ENCODE measurements around the gene ZNF853. TPM values are rescaled to one million over a fixed set of nuclear protein-coding genes. Genes with fewer than 3 reads are reported as not detected.

Gene ZNF853
- total RNA-seq, 1 experiment from 2014 or later, result not detected

DNA sequence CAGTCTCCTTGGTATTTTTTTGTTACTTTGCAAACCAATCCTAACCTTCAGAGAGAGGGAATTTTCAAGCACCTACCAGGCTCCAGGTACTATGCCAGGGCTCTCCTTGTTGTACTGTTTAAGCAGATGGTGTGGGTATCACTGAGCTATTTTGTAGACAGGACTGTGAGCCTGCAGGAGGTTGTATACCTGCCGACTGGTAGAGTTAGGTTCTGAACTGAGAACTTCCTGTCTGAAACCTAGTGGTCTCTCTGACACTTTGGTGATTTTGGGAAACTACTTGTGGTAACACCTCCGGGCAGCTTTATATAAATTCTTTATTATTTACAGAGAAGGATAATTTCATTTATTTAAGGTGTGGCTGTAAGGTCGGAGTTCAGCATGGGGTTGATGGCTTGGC, 4.6 kb downstream of the ZNF853 start:
- H3K4me1 Mint-ChIP-seq (ENCODE audit: insufficient read depth, unreplicated experiment), result no peaks in the 10 kb centered on the region
- H3K9me3 Mint-ChIP-seq (ENCODE audit: unreplicated experiment), result no peaks in the 10 kb centered on the region
- CTCF ChIA-PET, result no interaction called here
- no peak overlapping the region for H3K27ac Mint-ChIP-seq (ENCODE audit: low read depth, unreplicated experiment)
- no TSS peak for BruUV-seq (replicated peaks)
- TF ChIP-seq, protein P1, sequence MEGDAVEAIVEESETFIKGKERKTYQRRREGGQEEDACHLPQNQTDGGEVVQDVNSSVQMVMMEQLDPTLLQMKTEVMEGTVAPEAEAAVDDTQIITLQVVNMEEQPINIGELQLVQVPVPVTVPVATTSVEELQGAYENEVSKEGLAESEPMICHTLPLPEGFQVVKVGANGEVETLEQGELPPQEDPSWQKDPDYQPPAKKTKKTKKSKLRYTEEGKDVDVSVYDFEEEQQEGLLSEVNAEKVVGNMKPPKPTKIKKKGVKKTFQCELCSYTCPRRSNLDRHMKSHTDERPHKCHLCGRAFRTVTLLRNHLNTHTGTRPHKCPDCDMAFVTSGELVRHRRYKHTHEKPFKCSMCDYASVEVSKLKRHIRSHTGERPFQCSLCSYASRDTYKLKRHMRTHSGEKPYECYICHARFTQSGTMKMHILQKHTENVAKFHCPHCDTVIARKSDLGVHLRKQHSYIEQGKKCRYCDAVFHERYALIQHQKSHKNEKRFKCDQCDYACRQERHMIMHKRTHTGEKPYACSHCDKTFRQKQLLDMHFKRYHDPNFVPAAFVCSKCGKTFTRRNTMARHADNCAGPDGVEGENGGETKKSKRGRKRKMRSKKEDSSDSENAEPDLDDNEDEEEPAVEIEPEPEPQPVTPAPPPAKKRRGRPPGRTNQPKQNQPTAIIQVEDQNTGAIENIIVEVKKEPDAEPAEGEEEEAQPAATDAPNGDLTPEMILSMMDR (IDR thresholded peaks at IDR 0.05; ENCODE audit: unreplicated experiment), result no peak
- H3K27me3 Mint-ChIP-seq (ENCODE audit: insufficient read depth, unreplicated experiment), result peaks cover 41% of the 10 kb centered on the region
- no peak overlapping the region for H3K4me3 Mint-ChIP-seq (ENCODE audit: unreplicated experiment)
- POLR2A ChIA-PET, result no interaction called here
- no peak for DNase-seq (ENCODE audit: unreplicated experiment)
- H3K36me3 Mint-ChIP-seq (ENCODE audit: insufficient read depth, unreplicated experiment), result no peaks in the 10 kb centered on the region
- intact Hi-C loops (cut with micrococcal nuclease), result no loop called here

DNA sequence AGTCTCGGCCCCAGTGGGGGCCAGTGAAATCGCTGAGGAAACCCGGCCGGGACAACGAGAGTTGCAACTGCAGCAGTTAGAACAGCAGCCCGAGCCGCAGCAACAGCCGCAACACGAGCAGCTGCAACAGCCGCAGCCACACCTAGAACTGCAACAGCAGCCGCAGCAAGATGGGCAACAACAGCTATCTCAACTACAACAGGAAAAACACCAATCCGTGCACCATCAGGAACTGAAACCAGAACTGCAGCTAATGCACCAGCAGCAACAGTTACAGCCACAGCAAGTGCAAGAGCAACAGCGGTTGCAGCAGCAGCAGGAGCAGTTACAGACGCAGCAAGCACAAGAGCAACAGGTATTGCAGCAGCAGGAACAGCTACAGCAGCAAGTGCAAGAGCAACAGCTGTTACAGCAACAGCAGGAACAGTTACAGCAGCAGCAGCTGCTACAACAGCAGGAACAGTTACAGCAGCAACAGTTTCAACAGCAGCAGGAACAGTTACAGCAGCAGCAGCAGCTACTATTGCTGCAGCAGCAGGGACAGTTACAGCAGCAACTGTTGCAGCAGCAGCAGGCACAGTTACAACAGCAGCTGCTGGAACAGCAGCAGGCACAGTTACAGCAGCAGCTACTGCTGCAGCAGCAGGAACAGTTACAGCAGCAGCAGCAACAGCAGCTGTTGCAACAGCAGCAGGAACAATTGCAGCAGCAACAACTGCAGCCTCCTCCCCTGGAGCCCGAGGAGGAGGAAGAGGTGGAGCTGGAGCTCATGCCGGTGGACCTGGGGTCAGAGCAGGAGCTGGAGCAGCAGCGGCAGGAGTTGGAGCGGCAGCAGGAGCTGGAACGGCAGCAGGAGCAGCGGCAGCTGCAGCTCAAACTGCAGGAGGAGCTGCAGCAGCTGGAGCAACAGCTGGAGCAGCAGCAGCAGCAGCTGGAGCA, 6.1 kb downstream of the ZNF853 start:
- Mint-ChIP-seq H3K27me3 (ENCODE audit: insufficient read depth, unreplicated experiment) (peaks cover 38% of the 10 kb centered on the region), H3K4me3 (ENCODE audit: unreplicated experiment) (no peak overlapping the region), H3K4me1 (ENCODE audit: insufficient read depth, unreplicated experiment) (no peaks in the 10 kb centered on the region), H3K36me3 (ENCODE audit: insufficient read depth, unreplicated experiment) (no peaks in the 10 kb centered on the region), H3K27ac (ENCODE audit: low read depth, unreplicated experiment) (no peak overlapping the region), H3K9me3 (ENCODE audit: unreplicated experiment) (no peaks in the 10 kb centered on the region)
- no peak for DNase-seq (ENCODE audit: unreplicated experiment)
- BruUV-seq (replicated peaks), result no TSS peak
- intact Hi-C loops (cut with micrococcal nuclease), result no loop called here
- POLR2A ChIA-PET, result interaction anchor here (0.6 kb wide), 1 partner anchor 460 kb away, joined by 3 read pairs; no protein-coding TSS in a partner anchor
- TF ChIP-seq, protein P1 (IDR thresholded peaks at IDR 0.05; ENCODE audit: unreplicated experiment), result no peak
- CTCF ChIA-PET, result interaction anchor here (0.9 kb wide), 1 partner anchor 31 kb away, joined by 3 read pairs; the partner anchor contains the start of gene INTS15

DNA sequence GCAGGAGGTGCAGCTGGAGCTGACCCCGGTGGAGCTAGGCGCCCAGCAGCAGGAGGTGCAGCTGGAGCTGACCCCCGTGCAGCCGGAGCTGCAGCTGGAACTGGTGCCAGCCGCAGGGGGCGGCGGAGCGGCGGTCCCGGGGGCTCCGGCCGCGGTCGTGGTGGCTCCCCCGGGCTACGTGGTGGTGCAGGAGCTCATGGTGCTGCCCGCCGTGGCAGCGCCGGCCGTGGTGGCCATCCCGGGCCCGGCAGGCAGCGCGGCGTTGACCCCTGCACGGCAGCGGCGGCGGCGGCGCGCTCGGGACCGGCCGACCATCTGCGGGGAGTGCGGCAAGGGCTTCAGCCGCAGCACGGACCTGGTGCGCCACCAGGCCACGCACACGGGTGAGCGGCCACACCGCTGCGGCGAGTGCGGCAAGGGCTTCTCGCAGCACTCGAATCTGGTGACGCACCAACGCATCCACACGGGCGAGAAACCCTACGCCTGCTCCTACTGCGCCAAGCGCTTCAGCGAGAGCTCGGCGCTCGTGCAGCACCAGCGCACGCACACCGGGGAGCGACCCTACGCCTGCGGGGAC, 6.8 kb downstream of the ZNF853 start:
- DNase-seq (ENCODE audit: unreplicated experiment), result no peak
- TF ChIP-seq, protein P1 (IDR thresholded peaks at IDR 0.05; ENCODE audit: unreplicated experiment), result no peak
- no peak overlapping the region for H3K4me3 Mint-ChIP-seq (ENCODE audit: unreplicated experiment)
- H3K27me3 Mint-ChIP-seq (ENCODE audit: insufficient read depth, unreplicated experiment), result peaks cover 30% of the 10 kb centered on the region
- BruUV-seq (replicated peaks), result no TSS peak
- H3K4me1 Mint-ChIP-seq (ENCODE audit: insufficient read depth, unreplicated experiment), result no peaks in the 10 kb centered on the region
- intact Hi-C loops (cut with micrococcal nuclease), result no loop called here
- H3K36me3 Mint-ChIP-seq (ENCODE audit: insufficient read depth, unreplicated experiment), result no peaks in the 10 kb centered on the region
- POLR2A ChIA-PET, result interaction anchor here (0.6 kb wide), 1 partner anchor 459 kb away, joined by 3 read pairs; no protein-coding TSS in a partner anchor
- H3K9me3 Mint-ChIP-seq (ENCODE audit: unreplicated experiment), result no peaks in the 10 kb centered on the region
- CTCF ChIA-PET, result interaction anchor here (0.9 kb wide), 1 partner anchor 32 kb away, joined by 3 read pairs; the partner anchor contains the start of gene INTS15
- no peak overlapping the region for H3K27ac Mint-ChIP-seq (ENCODE audit: low read depth, unreplicated experiment)

DNA sequence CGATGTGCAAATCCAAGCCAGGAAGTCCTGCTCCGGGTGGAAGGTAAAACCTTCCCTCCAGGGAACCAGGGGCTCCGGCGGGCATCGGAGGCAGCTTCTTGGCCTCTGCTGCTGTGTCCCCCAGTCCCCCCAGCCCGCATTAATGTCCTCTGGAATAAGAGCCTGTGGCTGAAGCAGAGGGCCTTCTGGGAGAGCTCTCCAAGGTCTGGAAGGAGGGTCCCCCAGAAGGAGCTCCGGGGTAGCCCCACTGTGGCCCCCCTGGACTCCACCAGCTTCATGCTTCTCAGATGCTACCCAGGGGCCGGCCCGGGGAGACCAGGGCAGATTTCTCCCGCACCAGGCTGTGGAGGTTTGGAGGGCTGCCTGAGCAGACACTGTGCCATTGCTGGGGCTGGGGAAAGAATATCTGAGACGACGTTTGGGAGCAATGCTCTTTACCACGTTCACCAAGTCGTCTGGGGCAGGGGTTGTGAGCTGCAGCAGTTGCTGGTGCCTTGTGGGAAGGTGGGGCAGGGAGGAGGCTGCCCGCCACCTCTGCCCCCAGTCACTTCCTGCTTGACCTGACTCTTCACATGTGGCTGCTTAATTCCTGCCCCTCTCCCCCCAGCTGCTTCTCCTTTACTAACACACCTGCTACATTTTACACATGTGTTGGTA, 8.3 kb downstream of the ZNF853 start:
- no peaks in the 10 kb centered on the region for H3K4me1 Mint-ChIP-seq (ENCODE audit: insufficient read depth, unreplicated experiment)
- intact Hi-C loops (cut with micrococcal nuclease), result no loop called here
- H3K4me3 Mint-ChIP-seq (ENCODE audit: unreplicated experiment), result no peak overlapping the region
- TF ChIP-seq, protein P1 (IDR thresholded peaks at IDR 0.05; ENCODE audit: unreplicated experiment), result no peak
- peaks cover 15% of the 10 kb centered on the region for H3K27me3 Mint-ChIP-seq (ENCODE audit: insufficient read depth, unreplicated experiment)
- no peaks in the 10 kb centered on the region for H3K36me3 Mint-ChIP-seq (ENCODE audit: insufficient read depth, unreplicated experiment)
- no peak for DNase-seq (ENCODE audit: unreplicated experiment)
- H3K9me3 Mint-ChIP-seq (ENCODE audit: unreplicated experiment), result no peaks in the 10 kb centered on the region
- no peak overlapping the region for H3K27ac Mint-ChIP-seq (ENCODE audit: low read depth, unreplicated experiment)
- ChIA-PET CTCF (no interaction called here), POLR2A (no interaction called here)
- BruUV-seq (replicated peaks), result no TSS peak
